ENCODE results near the gene BAZ2B.

BAZ2B gene

GRCh38 chr2:159550231-159550630 lies 66.1 kb downstream of the BAZ2B start:
- Histone ChIP-seq H3K9ac (ENCODE audit: low read depth, low read length, poor library complexity, severe bottlenecking) (no peak overlapping the region), H3K4me1 (ENCODE audit: insufficient read depth, low read length, poor library complexity, severe bottlenecking) (peaks cover 6% of the 10 kb centered on the region), H3F3A (ENCODE audit: low read depth) (no peaks in the 10 kb centered on the region), H4K20me1 (ENCODE audit: insufficient read depth, low read length, poor library complexity, severe bottlenecking) (no peaks in the 10 kb centered on the region), H2AFZ (ENCODE audit: low read length) (no peak overlapping the region), H3K4me2 (ENCODE audit: low read depth, low read length, poor library complexity, severe bottlenecking) (no peak overlapping the region), H3K9me3 (ENCODE audit: insufficient read depth, low read depth, low read length) (no peaks in the 10 kb centered on the region), H3K79me2 (ENCODE audit: insufficient read depth, low read length) (no peaks in the 10 kb centered on the region), H3K27me3 (ENCODE audit: insufficient read depth, low read length, poor library complexity, severe bottlenecking) (no peaks in the 10 kb centered on the region), H3K36me3 (ENCODE audit: insufficient read depth, low read length) (no peaks in the 10 kb centered on the region), H3K4me3 (ENCODE audit: low read length, poor library complexity, severe bottlenecking) (no peak overlapping the region), H3K9me2 (replicated peaks; ENCODE audit: low read depth, low read length) (no peaks in the 10 kb centered on the region)
- TF ChIP-seq, protein P1, sequence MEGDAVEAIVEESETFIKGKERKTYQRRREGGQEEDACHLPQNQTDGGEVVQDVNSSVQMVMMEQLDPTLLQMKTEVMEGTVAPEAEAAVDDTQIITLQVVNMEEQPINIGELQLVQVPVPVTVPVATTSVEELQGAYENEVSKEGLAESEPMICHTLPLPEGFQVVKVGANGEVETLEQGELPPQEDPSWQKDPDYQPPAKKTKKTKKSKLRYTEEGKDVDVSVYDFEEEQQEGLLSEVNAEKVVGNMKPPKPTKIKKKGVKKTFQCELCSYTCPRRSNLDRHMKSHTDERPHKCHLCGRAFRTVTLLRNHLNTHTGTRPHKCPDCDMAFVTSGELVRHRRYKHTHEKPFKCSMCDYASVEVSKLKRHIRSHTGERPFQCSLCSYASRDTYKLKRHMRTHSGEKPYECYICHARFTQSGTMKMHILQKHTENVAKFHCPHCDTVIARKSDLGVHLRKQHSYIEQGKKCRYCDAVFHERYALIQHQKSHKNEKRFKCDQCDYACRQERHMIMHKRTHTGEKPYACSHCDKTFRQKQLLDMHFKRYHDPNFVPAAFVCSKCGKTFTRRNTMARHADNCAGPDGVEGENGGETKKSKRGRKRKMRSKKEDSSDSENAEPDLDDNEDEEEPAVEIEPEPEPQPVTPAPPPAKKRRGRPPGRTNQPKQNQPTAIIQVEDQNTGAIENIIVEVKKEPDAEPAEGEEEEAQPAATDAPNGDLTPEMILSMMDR (conservative IDR thresholded peaks at IDR 0.05; ENCODE audit: low read length) = no peak

DNA sequence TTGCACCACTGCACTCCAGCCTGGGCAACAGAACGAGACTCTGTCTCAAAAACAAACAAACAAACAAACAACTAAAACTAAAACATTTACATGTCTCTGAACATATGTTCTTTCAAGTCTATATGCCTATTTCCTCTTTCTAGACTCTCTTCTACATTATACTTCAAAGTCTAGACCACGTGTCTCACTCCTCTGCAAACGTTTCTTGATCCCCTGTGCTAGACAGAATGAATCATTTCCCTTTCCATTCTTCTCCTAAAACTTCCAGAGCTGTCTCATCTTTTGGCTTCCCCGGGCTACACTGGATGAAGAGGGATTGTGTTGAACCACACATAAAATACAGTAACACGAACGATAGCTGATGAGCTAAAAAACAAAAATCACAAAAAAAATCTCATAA lies 67.1 kb downstream of the BAZ2B start:
- no peak overlapping the region for H3K4me3 ChIP-seq (ENCODE audit: low read length, poor library complexity, severe bottlenecking)
- no peak overlapping the region for H3K9ac ChIP-seq (ENCODE audit: low read depth, low read length, poor library complexity, severe bottlenecking)
- TF ChIP-seq, protein P1 (conservative IDR thresholded peaks at IDR 0.05; ENCODE audit: low read length) = no peak
- no peak for TF ChIP-seq EZH2phosphoT487 (IDR thresholded peaks at IDR 0.05; ENCODE audit: borderline replicate concordance)
- H3K4me2 ChIP-seq (ENCODE audit: low read depth, low read length, poor library complexity, severe bottlenecking) = no peak overlapping the region
- no peaks in the 10 kb centered on the region for H3K79me2 ChIP-seq (ENCODE audit: insufficient read depth, low read length)
- no peaks in the 10 kb centered on the region for H4K20me1 ChIP-seq (ENCODE audit: insufficient read depth, low read length, poor library complexity, severe bottlenecking)
- no peaks in the 10 kb centered on the region for H3F3A ChIP-seq (ENCODE audit: low read depth)
- H3K9me2 ChIP-seq (replicated peaks; ENCODE audit: low read depth, low read length) = no peaks in the 10 kb centered on the region
- no peaks in the 10 kb centered on the region for H3K9me3 ChIP-seq (ENCODE audit: insufficient read depth, low read depth, low read length)
- no peaks in the 10 kb centered on the region for H3K27me3 ChIP-seq (ENCODE audit: insufficient read depth, low read length, poor library complexity, severe bottlenecking)
- no peak overlapping the region for H2AFZ ChIP-seq (ENCODE audit: low read length)
- H3K4me1 ChIP-seq (ENCODE audit: insufficient read depth, low read length, poor library complexity, severe bottlenecking) = peaks cover 6% of the 10 kb centered on the region
- H3K36me3 ChIP-seq (ENCODE audit: insufficient read depth, low read length) = no peaks in the 10 kb centered on the region

DNA sequence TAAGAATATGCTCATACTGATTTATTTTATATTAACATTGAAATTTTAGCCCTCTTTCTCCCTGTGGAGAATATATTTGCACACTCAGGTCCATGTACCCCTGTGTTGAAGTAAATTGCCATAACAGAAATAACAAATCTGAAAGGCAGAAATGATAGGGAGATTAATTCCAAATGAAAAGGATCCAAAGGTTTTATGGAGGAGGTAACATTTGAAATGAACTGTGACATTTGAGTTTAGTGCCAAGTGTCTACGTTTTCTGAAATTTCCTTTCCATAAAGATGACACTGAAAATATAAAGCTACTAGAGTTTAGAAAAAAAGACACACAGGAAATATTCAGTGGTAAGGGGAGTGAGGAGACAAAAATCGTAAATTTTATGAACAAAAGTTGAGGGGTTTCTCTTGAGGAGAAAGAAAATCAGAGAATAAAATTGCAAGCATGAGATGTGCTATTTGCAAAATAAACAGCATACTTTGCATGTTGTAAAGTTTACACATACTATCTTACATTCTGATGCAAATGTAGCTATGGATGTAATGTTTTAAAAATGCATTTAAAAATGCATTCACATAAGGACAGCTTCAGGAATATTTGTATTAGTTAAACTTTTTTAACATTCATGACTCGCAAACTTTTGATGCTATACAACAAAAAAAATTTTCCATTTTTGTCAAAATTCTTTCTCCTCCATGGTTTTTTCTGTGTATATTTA lies 69.5 kb downstream of the BAZ2B start:
- H3K9ac ChIP-seq (ENCODE audit: low read depth, low read length, poor library complexity, severe bottlenecking) = no peak overlapping the region
- no peaks in the 10 kb centered on the region for H3K9me2 ChIP-seq (replicated peaks; ENCODE audit: low read depth, low read length)
- no peaks in the 10 kb centered on the region for H3F3A ChIP-seq (ENCODE audit: low read depth)
- H3K27me3 ChIP-seq (ENCODE audit: insufficient read depth, low read length, poor library complexity, severe bottlenecking) = no peaks in the 10 kb centered on the region
- no peaks in the 10 kb centered on the region for H3K79me2 ChIP-seq (ENCODE audit: insufficient read depth, low read length)
- H3K9me3 ChIP-seq (ENCODE audit: insufficient read depth, low read depth, low read length) = peaks cover 12% of the 10 kb centered on the region
- TF ChIP-seq EZH2phosphoT487 (IDR thresholded peaks at IDR 0.05; ENCODE audit: borderline replicate concordance) = no peak
- TF ChIP-seq, protein P1 (conservative IDR thresholded peaks at IDR 0.05; ENCODE audit: low read length) = no peak
- peaks cover 5% of the 10 kb centered on the region for H3K36me3 ChIP-seq (ENCODE audit: insufficient read depth, low read length)
- H3K4me1 ChIP-seq (ENCODE audit: insufficient read depth, low read length, poor library complexity, severe bottlenecking) = peaks cover 6% of the 10 kb centered on the region
- H3K4me2 ChIP-seq (ENCODE audit: low read depth, low read length, poor library complexity, severe bottlenecking) = no peak overlapping the region
- H4K20me1 ChIP-seq (ENCODE audit: insufficient read depth, low read length, poor library complexity, severe bottlenecking) = no peaks in the 10 kb centered on the region
- no peak overlapping the region for H3K4me3 ChIP-seq (ENCODE audit: low read length, poor library complexity, severe bottlenecking)
- H2AFZ ChIP-seq (ENCODE audit: low read length) = no peak overlapping the region

Data from Loucy (cell line).